GM18508 (cell line): ENCODE data around the gene ICOS.

Experiments
- ATAC-seq: cut with Tn5 transposase; IDR thresholded peaks from one replicate; pipeline ENCODE4 v1.9.1; 2021; ENCODE audit warnings: moderate number of reproducible peaks; ENCODE audit not compliant: insufficient read depth, unreplicated experiment

The ICOS gene

GRCh38 chr2:203936535-203936934 lies at the start of gene ICOS:
ICOS (plus strand) TSS chr2:203936763; CDS start chr2:203936815, 52 bp downstream.
- no peak for ATAC-seq

- ATAC-seq, result no peak
These were observed 48.9 kb upstream of the ICOS start for GRCh38 chr2:203887677-203888076.

- ATAC-seq, result no peak
These were observed 47.0 kb upstream of the ICOS start for GRCh38 chr2:203889542-203889941.

- ATAC-seq, result no peak
These were observed 46.6 kb upstream of the ICOS start for GRCh38 chr2:203889944-203890343.

GRCh38 chr2:203890733-203891132 lies 45.8 kb upstream of the ICOS start:
- ATAC-seq, result no peak

GRCh38 chr2:203891474-203891873 lies 45.1 kb upstream of the ICOS start:
- ATAC-seq, result no peak

- no peak for ATAC-seq
These were observed 44.4 kb upstream of the ICOS start for GRCh38 chr2:203892207-203892606.

GRCh38 chr2:203893401-203893800 lies 43.2 kb upstream of the ICOS start:
- no peak for ATAC-seq

GRCh38 chr2:203893840-203894239 lies 42.7 kb upstream of the ICOS start:
- no peak for ATAC-seq

GRCh38 chr2:203894262-203894661 lies 42.3 kb upstream of the ICOS start:
- ATAC-seq, result no peak

GRCh38 chr2:203897544-203897943 lies 39.0 kb upstream of the ICOS start:
- no peak for ATAC-seq

GRCh38 chr2:203898657-203899056 lies 37.9 kb upstream of the ICOS start:
- no peak for ATAC-seq

- ATAC-seq, result no peak
These were observed 36.3 kb upstream of the ICOS start for GRCh38 chr2:203900253-203900652.

GRCh38 chr2:203904022-203904421 lies 32.5 kb upstream of the ICOS start:
- no peak for ATAC-seq

GRCh38 chr2:203905656-203906055 lies 30.9 kb upstream of the ICOS start:
- ATAC-seq, result no peak

GRCh38 chr2:203908066-203908796 lies 28.3 kb upstream of the ICOS start:
- no peak for ATAC-seq

GRCh38 chr2:203908797-203909185 lies 27.8 kb upstream of the ICOS start:
- ATAC-seq, result no peak

GRCh38 chr2:203909261-203909967 lies 27.1 kb upstream of the ICOS start:
- no peak for ATAC-seq

GRCh38 chr2:203909974-203910373 lies 26.6 kb upstream of the ICOS start:
- no peak for ATAC-seq

GRCh38 chr2:203913947-203914346 lies 22.6 kb upstream of the ICOS start:
- ATAC-seq, result no peak

GRCh38 chr2:203914546-203915182 lies 21.9 kb upstream of the ICOS start:
- ATAC-seq, result no peak
